HepG2 (cell line): Measurements from ENCODE around the gene AGAP1. TPM values are rescaled to one million over a fixed set of nuclear protein-coding genes. Genes with fewer than 3 reads are reported as not detected.

Experiments
- BORCS8-MEF2B ChIP-seq: sonication (generic); formaldehyde crosslinking; IDR thresholded peaks from 2 replicates; pipeline ENCODE4 v1.8.0; 2022; ENCODE audit warnings: mild to moderate bottlenecking, missing genetic modification reagents
- CSRNP1 ChIP-seq: sonication (generic); formaldehyde crosslinking; IDR thresholded peaks from 2 replicates; pipeline ENCODE4 v1.8.1; 2023; ENCODE audit warnings: mild to moderate bottlenecking, missing genetic modification reagents
- DZIP1 ChIP-seq: sonication (generic); formaldehyde crosslinking; IDR thresholded peaks from 2 replicates; pipeline ENCODE4 v1.5.0; 2020; ENCODE audit warnings: mild to moderate bottlenecking, missing genetic modification reagents
- GATAD2A ChIP-seq: IDR thresholded peaks from 2 replicates; pipeline ENCODE4 v1.6.1; 2016
- NFATC3 ChIP-seq: sonication (generic); formaldehyde crosslinking; IDR thresholded peaks from 2 replicates; pipeline ENCODE4 v1.5.1; 2020; ENCODE audit warnings: mild to moderate bottlenecking, missing genetic modification reagents
- PHF8 ChIP-seq: sonication (generic); formaldehyde crosslinking; IDR thresholded peaks from 2 replicates; pipeline ENCODE4 v1.5.0; 2020; ENCODE audit warnings: missing genetic modification reagents
- SP2 ChIP-seq: sonication (generic); formaldehyde crosslinking; IDR thresholded peaks from 2 replicates; pipeline ENCODE4 v1.5.1; 2020; ENCODE audit warnings: mild to moderate bottlenecking, missing genetic modification reagents
- ZBTB7B ChIP-seq: sonication (generic); formaldehyde crosslinking; IDR thresholded peaks from 2 replicates; pipeline ENCODE4 v1.4.0; 2020; ENCODE audit warnings: missing genetic modification reagents
- ZEB1 ChIP-seq: IDR thresholded peaks from 2 replicates; pipeline ENCODE4 v1.6.1; 2012; ENCODE audit warnings: mild to moderate bottlenecking, low read depth, inconsistent platforms; ENCODE audit not compliant: insufficient replicate concordance
- ZFP36L2 ChIP-seq: sonication (generic); formaldehyde crosslinking; IDR thresholded peaks from 2 replicates; pipeline ENCODE4 v1.4.0; 2020; ENCODE audit warnings: missing genetic modification reagents
- ZNF143 ChIP-seq: sonication (generic); formaldehyde crosslinking; IDR thresholded peaks from 2 replicates; pipeline ENCODE4 v1.4.0; 2020; ENCODE audit warnings: missing genetic modification reagents
- ZNF180 ChIP-seq: sonication (generic); formaldehyde crosslinking; IDR thresholded peaks from 2 replicates; pipeline ENCODE4 v1.4.0; 2020; ENCODE audit warnings: low read depth, missing genetic modification reagents, borderline replicate concordance
- ZNF646 ChIP-seq: sonication (generic); formaldehyde crosslinking; IDR thresholded peaks from 2 replicates; pipeline ENCODE4 v1.9.0; 2021; ENCODE audit warnings: mild to moderate bottlenecking, missing genetic modification reagents
- ZNF672 ChIP-seq: sonication (generic); formaldehyde crosslinking; IDR thresholded peaks from 2 replicates; pipeline ENCODE4 v1.8.1; 2022; ENCODE audit warnings: missing genetic modification reagents
- ZNF841 ChIP-seq: sonication (generic); formaldehyde crosslinking; IDR thresholded peaks from 2 replicates; pipeline ENCODE4 v1.8.1; 2023; ENCODE audit warnings: missing genetic modification reagents, borderline replicate concordance
- polyA plus RNA-seq, 8 experiments: library from polyadenylated mRNA; depleted of rRNA in 3 of 8; stranded (reverse) in 7 of 8; unstranded in 1 of 8; fragments of >200 nt; fragmentation: Illumina TruSeq in 4 of 8; extraction: Trizol in 4 of 8; gene quantifications; 2 replicates each; pipeline versions ENCODE4 v1.2.1 to v1.2.3, GENCODE V29; 2011 to 2016; ENCODE audit warnings: low read depth in 4 of 8, missing spikeins in 1 of 8, mixed read lengths in 1 of 8; ENCODE audit not compliant: insufficient read depth in 1 of 8
- total RNA-seq, 5 experiments: library from RNA; depleted of rRNA; stranded (reverse); fragments of >200 nt; fragmentation: Illumina TruSeq; extraction: Trizol; gene quantifications; 2 replicates each; pipeline ENCODE4 v1.2.3, GENCODE V29; 2016; ENCODE audit warnings: low read depth in 1 of 5
- TF ChIP-seq, protein P1 (sequence below): sonication (generic); formaldehyde crosslinking; IDR thresholded peaks from 2 replicates; pipeline ENCODE4 v1.4.0; 2020; ENCODE audit warnings: mild to moderate bottlenecking, missing genetic modification reagents
- TF ChIP-seq, protein P2 (sequence below): sonication (generic); formaldehyde crosslinking; IDR thresholded peaks from 2 replicates; pipeline ENCODE4 v1.8.1; 2023; ENCODE audit warnings: mild to moderate bottlenecking, missing genetic modification reagents

The AGAP1 gene
- total and polyA plus RNA-seq, 2 of the 13 experiments (the other 11 are each of a cell fraction or from before 2014, with no cell fraction given) = 21.2 to 32.7 TPM

GRCh38 chr2:235541838-235542549 lies 48.2 kb downstream of the AGAP1 start (continued):
- TF ChIP-seq BORCS8-MEF2B (CRISPR knock-in tag) = peak; percentile 79
- no peak for TF ChIP-seq DZIP1
- no peak for TF ChIP-seq ZNF180 (CRISPR knock-in tag)
- TF ChIP-seq, protein P1, sequence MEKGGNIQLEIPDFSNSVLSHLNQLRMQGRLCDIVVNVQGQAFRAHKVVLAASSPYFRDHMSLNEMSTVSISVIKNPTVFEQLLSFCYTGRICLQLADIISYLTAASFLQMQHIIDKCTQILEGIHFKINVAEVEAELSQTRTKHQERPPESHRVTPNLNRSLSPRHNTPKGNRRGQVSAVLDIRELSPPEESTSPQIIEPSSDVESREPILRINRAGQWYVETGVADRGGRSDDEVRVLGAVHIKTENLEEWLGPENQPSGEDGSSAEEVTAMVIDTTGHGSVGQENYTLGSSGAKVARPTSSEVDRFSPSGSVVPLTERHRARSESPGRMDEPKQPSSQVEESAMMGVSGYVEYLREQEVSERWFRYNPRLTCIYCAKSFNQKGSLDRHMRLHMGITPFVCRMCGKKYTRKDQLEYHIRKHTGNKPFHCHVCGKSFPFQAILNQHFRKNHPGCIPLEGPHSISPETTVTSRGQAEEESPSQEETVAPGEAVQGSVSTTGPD (CRISPR knock-in tag) = no peak
- no peak for TF ChIP-seq ZNF143
- TF ChIP-seq ZFP36L2 = no peak; the same call in 1 of the 2 replicates
- TF ChIP-seq CSRNP1 (CRISPR knock-in tag) = no peak
- peak; percentile 76; the same call in 1 of the 2 replicates for TF ChIP-seq ZNF646 (CRISPR knock-in tag)
- TF ChIP-seq ZNF672 (CRISPR knock-in tag) = no peak
- TF ChIP-seq GATAD2A = peak; percentile 90
- TF ChIP-seq, protein P2, sequence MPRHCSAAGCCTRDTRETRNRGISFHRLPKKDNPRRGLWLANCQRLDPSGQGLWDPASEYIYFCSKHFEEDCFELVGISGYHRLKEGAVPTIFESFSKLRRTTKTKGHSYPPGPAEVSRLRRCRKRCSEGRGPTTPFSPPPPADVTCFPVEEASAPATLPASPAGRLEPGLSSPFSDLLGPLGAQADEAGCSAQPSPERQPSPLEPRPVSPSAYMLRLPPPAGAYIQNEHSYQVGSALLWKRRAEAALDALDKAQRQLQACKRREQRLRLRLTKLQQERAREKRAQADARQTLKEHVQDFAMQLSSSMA (CRISPR knock-in tag) = no peak
- TF ChIP-seq ZBTB7B (CRISPR knock-in tag) = peak; percentile 87
- TF ChIP-seq NFATC3 = no peak
- no peak; the same call in 1 of the 2 replicates for TF ChIP-seq SP2 (CRISPR knock-in tag)
- peak; percentile 46 for TF ChIP-seq PHF8 (CRISPR knock-in tag)
- no peak for TF ChIP-seq ZNF841 (CRISPR knock-in tag)
- peak; percentile 91 for TF ChIP-seq ZEB1
